Mammary epithelial cell (primary cell): ENCODE results near the gene STX1B.

ENCODE experiments used
- CTCF ChIP-seq, 2 donors: IDR thresholded peaks in 1 of 2; conservative IDR thresholded peaks in 1 of 2; 2 replicates each; pipeline ENCODE4 v1.5.1; 2011 to 2012; ENCODE audit warnings: inconsistent platforms in 2 of 2, low read length in 2 of 2, mild to moderate bottlenecking in 2 of 2, control low read depth in 1 of 2, low read depth in 1 of 2; ENCODE audit not compliant: insufficient read depth in 1 of 2; ENCODE audit errors: extremely low read depth in 1 of 2
- EZH2 ChIP-seq: IDR thresholded peaks from 2 replicates; pipeline ENCODE4 v1.6.1; 2012; ENCODE audit warnings: low read length, inconsistent platforms, borderline replicate concordance

GRCh38 chr16:30963925-30964511, 46.4 kb downstream of the STX1B start:
- TF ChIP-seq CTCF (conservative IDR thresholded peaks at IDR 0.05 in 1 of 2, IDR thresholded peaks at IDR 0.05 in 1 of 2; ENCODE audit: extremely low read depth in 1 of 2, insufficient read depth in 1 of 2, low read depth in 1 of 2, low read length in 2 of 2): no peak
- no peak for TF ChIP-seq EZH2
